H9 (cell line): ENCODE measurements around the gene RANBP3. TPM values are rescaled to one million over a fixed set of nuclear protein-coding genes. Genes with fewer than 3 reads are reported as not detected.

Experiments
- DNase-seq: peaks from one replicate; pipeline ENCODE4 v3.0.0-alpha.2; 2017
- H2AFZ ChIP-seq: one replicate; pipeline ENCODE4 v1.6.1; 2013; ENCODE audit warnings: mild to moderate bottlenecking, low read length, control low read depth, moderate library complexity
- H2AK5ac ChIP-seq: 2 replicates; pipeline ENCODE4 v1.6.1; 2013; ENCODE audit warnings: low read length, control low read depth, mixed read lengths; ENCODE audit not compliant: insufficient read length
- H2BK120ac ChIP-seq: one replicate; pipeline ENCODE4 v1.6.1; 2013; ENCODE audit warnings: low read depth, mild to moderate bottlenecking, low read length, control low read depth, inconsistent platforms; ENCODE audit not compliant: poor library complexity, severe bottlenecking
- H2BK12ac ChIP-seq: 2 replicates; pipeline ENCODE4 v1.6.1; 2013; ENCODE audit warnings: low read length, control low read depth, mixed read lengths, low read depth; ENCODE audit not compliant: insufficient read length
- H2BK15ac ChIP-seq: 2 replicates; pipeline ENCODE4 v1.6.1; 2013; ENCODE audit warnings: low read depth, low read length, control low read depth
- H2BK20ac ChIP-seq: one replicate; pipeline ENCODE4 v1.6.1; 2013; ENCODE audit warnings: low read depth, mild to moderate bottlenecking, low read length, control low read depth, inconsistent platforms; ENCODE audit not compliant: poor library complexity, severe bottlenecking
- H2BK5ac ChIP-seq: 2 replicates; pipeline ENCODE4 v1.6.1; 2013; ENCODE audit warnings: low read length, control low read depth, mixed read lengths; ENCODE audit not compliant: insufficient read length
- H3K14ac ChIP-seq: 2 replicates; pipeline ENCODE4 v1.6.1; 2013; ENCODE audit warnings: low read length, control low read depth; ENCODE audit not compliant: insufficient read depth
- H3K18ac ChIP-seq: 2 replicates; pipeline ENCODE4 v1.6.1; 2013; ENCODE audit warnings: low read depth, mild to moderate bottlenecking, mixed read lengths, low read length, control low read depth; ENCODE audit not compliant: insufficient read length
- H3K23ac ChIP-seq: 2 replicates; pipeline ENCODE4 v1.6.1; 2013; ENCODE audit warnings: low read length, control low read depth, mixed read lengths, low read depth; ENCODE audit not compliant: insufficient read length
- H3K23me2 ChIP-seq: 2 replicates; pipeline ENCODE4 v1.6.1; 2013; ENCODE audit warnings: low read depth, mild to moderate bottlenecking, mixed read lengths, low read length, control low read depth; ENCODE audit not compliant: insufficient read length, poor library complexity, severe bottlenecking
- H3K27ac ChIP-seq: 2 replicates; pipeline ENCODE4 v1.5.1; 2013; ENCODE audit warnings: low read length, control low read depth, mixed read lengths, low read depth; ENCODE audit not compliant: insufficient read length
- H3K27me3 ChIP-seq: 2 replicates; pipeline ENCODE4 v1.6.1; 2013; ENCODE audit warnings: low read length, control low read depth, inconsistent platforms; ENCODE audit not compliant: insufficient read depth
- H3K4ac ChIP-seq: 2 replicates; pipeline ENCODE4 v1.6.1; 2013; ENCODE audit warnings: low read depth, mild to moderate bottlenecking, control low read depth, inconsistent platforms, low read length, moderate library complexity
- H3K4me1 ChIP-seq: 2 replicates; pipeline ENCODE4 v1.6.1; 2013; ENCODE audit warnings: low read length, control low read depth, inconsistent platforms; ENCODE audit not compliant: insufficient read depth
- H3K4me2 ChIP-seq: 2 replicates; pipeline ENCODE4 v1.6.1; 2013; ENCODE audit warnings: low read length, control low read depth, mixed read lengths; ENCODE audit not compliant: insufficient read length, insufficient read depth
- H3K56ac ChIP-seq: 2 replicates; pipeline ENCODE4 v1.6.1; 2013; ENCODE audit warnings: low read depth, mild to moderate bottlenecking, mixed read lengths, low read length, control low read depth; ENCODE audit not compliant: insufficient read length
- H3K79me1 ChIP-seq: 2 replicates; pipeline ENCODE4 v1.6.1; 2013; ENCODE audit warnings: low read depth, mild to moderate bottlenecking, moderate library complexity, low read length, control low read depth, inconsistent platforms; ENCODE audit not compliant: insufficient read depth, poor library complexity, severe bottlenecking
- H3K79me2 ChIP-seq: 2 replicates; pipeline ENCODE4 v1.6.1; 2013; ENCODE audit warnings: low read length, control low read depth, inconsistent platforms; ENCODE audit not compliant: insufficient read depth
- H3K9ac ChIP-seq: 2 replicates; pipeline ENCODE4 v1.6.1; 2013; ENCODE audit warnings: low read length, control low read depth, mixed read lengths; ENCODE audit not compliant: insufficient read length; ENCODE audit errors: extremely low read depth
- H3K9me3 ChIP-seq: one replicate; pipeline ENCODE4 v1.6.1; 2013; ENCODE audit warnings: low read depth, low read length, inconsistent platforms; ENCODE audit not compliant: control insufficient read depth
- H3T11ph ChIP-seq: one replicate; pipeline ENCODE4 v1.6.1; 2013; ENCODE audit warnings: mild to moderate bottlenecking, low read length, control low read depth, inconsistent platforms
- H4K20me1 ChIP-seq: one replicate; pipeline ENCODE4 v1.6.1; 2013; ENCODE audit not compliant: control insufficient read depth, insufficient read length, insufficient read depth
- H4K5ac ChIP-seq: 2 replicates; pipeline ENCODE4 v1.6.1; 2013; ENCODE audit warnings: low read depth, mild to moderate bottlenecking, mixed read lengths, low read length, control low read depth; ENCODE audit not compliant: insufficient read length
- H4K8ac ChIP-seq: replicated peaks from 2 replicates; pipeline ENCODE4 v1.6.1; 2013; ENCODE audit warnings: low read length, control low read depth, mixed read lengths, low read depth; ENCODE audit not compliant: insufficient read length
- H4K91ac ChIP-seq: 2 replicates; pipeline ENCODE4 v1.6.1; 2013; ENCODE audit warnings: low read depth, mild to moderate bottlenecking, moderate library complexity, mixed read lengths, low read length, control low read depth; ENCODE audit not compliant: insufficient read length
- H3K27ac Mint-ChIP-seq, 3 experiments: 2 replicates in 2 of 3; 3 replicates in 1 of 3; pipeline ENCODE4 v1.8.0; 2020 to 2021; ENCODE audit warnings: mixed read lengths in 3 of 3, mild to moderate bottlenecking in 1 of 3, moderate library complexity in 1 of 3
- H3K27me3 Mint-ChIP-seq: 2 replicates; pipeline ENCODE4 v1.8.0; 2021; ENCODE audit warnings: low read depth, mild to moderate bottlenecking, moderate library complexity, mixed read lengths
- H3K36me3 Mint-ChIP-seq, 3 experiments: 2 replicates in 2 of 3; 3 replicates in 1 of 3; pipeline ENCODE4 v1.8.0; 2020 to 2021; ENCODE audit warnings: low read depth in 3 of 3, mixed read lengths in 3 of 3; ENCODE audit not compliant: insufficient read depth in 1 of 3
- H3K4me1 Mint-ChIP-seq, 2 experiments: 2 replicates each; pipeline ENCODE4 v1.8.0; 2020; ENCODE audit warnings: mixed read lengths in 2 of 2
- H3K4me3 Mint-ChIP-seq, 2 experiments: 2 replicates in 1 of 2; 3 replicates in 1 of 2; pipeline ENCODE4 v1.8.0; 2020 to 2021; ENCODE audit warnings: mild to moderate bottlenecking in 2 of 2, mixed read lengths in 2 of 2, moderate library complexity in 1 of 2
- H3K9me3 Mint-ChIP-seq, 2 experiments: 2 replicates in 1 of 2; 3 replicates in 1 of 2; pipeline ENCODE4 v1.8.0; 2020; ENCODE audit warnings: mild to moderate bottlenecking in 2 of 2, mixed read lengths in 2 of 2, moderate library complexity in 1 of 2
- CTCF ChIP-seq: fragments of 200-600 bp; sonication (generic); conservative IDR thresholded peaks from 3 replicates; pipeline ENCODE4 v1.8.0; 2021; ENCODE audit warnings: antibody characterized with exemption, mild to moderate bottlenecking
- WGBS: extraction: QIAGEN DNeasy Blood & Tissue Kit; methylation state at CpG from one replicate; pipeline ENCODE4 v1.1.7; 2013; ENCODE audit warnings: missing lambda C conversion rate, low lambda C conversion rate, mixed read lengths; ENCODE audit not compliant: insufficient read length; ENCODE audit errors: extremely low coverage; 5-methylcytosine and 5-hydroxymethylcytosine counted together
- total RNA-seq: library from RNA; stranded (reverse); gene quantifications from 2 replicates; pipeline ENCODE4 v1.2.1, GENCODE V29; 2021

Gene RANBP3
- total RNA-seq, 1 experiment from 2014 or later = 86.5 TPM

- no peaks in the 10 kb centered on the region for H4K20me1 ChIP-seq
- no peak for DNase-seq
- Mint-ChIP-seq H3K27ac (peak overlapping the region; percentile 14 to 49 (median 25); a peak in 2 of 7 replicates), H3K4me1 (peaks cover 0 to 9% of the 10 kb centered on the region in 2 experiments; a peak in 1 of 4 replicates), H3K4me3 (no peak overlapping the region), H3K36me3 (peaks cover 8 to 64% (median 51%) of the 10 kb centered on the region in 3 experiments; a peak in 6 of 7 replicates), H3K27me3 (no peaks in the 10 kb centered on the region; the same call in 1 of the 2 replicates), H3K9me3 (no peaks in the 10 kb centered on the region)
- H3K27ac ChIP-seq = no peak overlapping the region
- H3K4me2 ChIP-seq = no peak overlapping the region
- no peak overlapping the region for H3K4ac ChIP-seq
- H2AK5ac ChIP-seq = no peak overlapping the region
- H2BK15ac ChIP-seq = no peak overlapping the region
- no peak overlapping the region for H4K5ac ChIP-seq
- H3K9ac ChIP-seq = no peak overlapping the region
- no peak overlapping the region for H3K14ac ChIP-seq
- no peak overlapping the region for H2BK5ac ChIP-seq
- no CpG with 5 or more reads among the region's 25 CpGs for WGBS
- no peaks in the 10 kb centered on the region for H3K9me3 ChIP-seq
- H3K23me2 ChIP-seq = no peaks in the 10 kb centered on the region
- no peak overlapping the region for H2BK12ac ChIP-seq
- no peaks in the 10 kb centered on the region for H3K27me3 ChIP-seq
- no peak overlapping the region for H4K8ac ChIP-seq
- H3T11ph ChIP-seq = no peak overlapping the region
- no peak overlapping the region for H2BK20ac ChIP-seq
- H2BK120ac ChIP-seq = no peak overlapping the region
- H3K79me2 ChIP-seq = no peaks in the 10 kb centered on the region
- H4K91ac ChIP-seq = no peak overlapping the region
- no peaks in the 10 kb centered on the region for H3K79me1 ChIP-seq
- no peak overlapping the region for H2AFZ ChIP-seq
- H3K18ac ChIP-seq = no peak overlapping the region
- H3K56ac ChIP-seq = no peak overlapping the region
- TF ChIP-seq CTCF = no peak
- H3K4me1 ChIP-seq = no peaks in the 10 kb centered on the region
- H3K23ac ChIP-seq = no peak overlapping the region
These were observed 42.3 kb downstream of the RANBP3 start for GRCh38 chr19:5935473-5936291.
